Endothelial cell of umbilical vein (primary cell): ENCODE results near the gene TRAPPC3L. TPM values are rescaled to one million over a fixed set of nuclear protein-coding genes. Genes with fewer than 3 reads are reported as not detected.

ENCODE experiments used
- BruUV-seq: library from RNA; stranded (reverse); fragments of 400-500 nt; replicated peaks from 2 replicates; lab custom pipeline; 2021; lab: Mats Ljungman, UMichigan
- CTCF ChIA-PET: fragments of 300-600, 350-600 bp; sonication (Branson Sonifier 250); formaldehyde crosslinking; loops from one replicate; lab custom pipeline; 2021; ENCODE audit warnings: antibody characterized with exemption, inconsistent platforms; lab: Charles Lee
- POLR2A ChIA-PET: fragments of 300-600, 350-600 bp; sonication (Branson Sonifier 250); formaldehyde crosslinking; loops from one replicate; lab custom pipeline; 2021; ENCODE audit warnings: antibody characterized with exemption, inconsistent platforms; lab: Charles Lee
- DNase-seq: peaks from one replicate; pipeline ENCODE4 v3.0.0-alpha.2; 2011; ENCODE audit warnings: low read depth, low spot score
- FAIRE-seq: peaks from 2 replicates; lab custom pipeline; 2011; peaks lifted over from hg19 to GRCh38; lab: Jason Lieb, UNC
- H2AFZ ChIP-seq: 2 replicates; pipeline ENCODE4 v1.6.0; 2012; ENCODE audit warnings: low read depth, low read length, control low read depth, inconsistent platforms
- H3K27ac ChIP-seq: 2 replicates; pipeline ENCODE4 v1.5.1; 2011; ENCODE audit warnings: low read depth, mild to moderate bottlenecking, control low read depth, low read length, moderate library complexity; ENCODE audit not compliant: insufficient read depth
- H3K27me3 ChIP-seq, 2 experiments: 2 replicates each; pipeline versions ENCODE4 v1.6.0 to v1.6.1; 2011; ENCODE audit warnings: low read length in 2 of 2, mixed read lengths in 1 of 2; ENCODE audit not compliant: control insufficient read depth in 2 of 2, insufficient read depth in 2 of 2
- H3K36me3 ChIP-seq, 2 experiments: 2 replicates in 1 of 2; 3 replicates in 1 of 2; pipeline ENCODE4 v1.5.1; 2011; ENCODE audit warnings: low read length in 2 of 2, mild to moderate bottlenecking in 1 of 2, moderate library complexity in 1 of 2; ENCODE audit not compliant: control insufficient read depth in 2 of 2, insufficient read depth in 2 of 2; ENCODE audit errors: extremely low read depth in 1 of 2
- H3K4me1 ChIP-seq: 3 replicates; pipeline ENCODE4 v1.5.1; 2011; ENCODE audit warnings: mild to moderate bottlenecking, low read length; ENCODE audit not compliant: control insufficient read depth, insufficient read depth; ENCODE audit errors: extremely low read depth
- H3K4me2 ChIP-seq: 2 replicates; pipeline ENCODE4 v1.6.1; 2011; ENCODE audit warnings: low read length, control low read depth, mixed read lengths; ENCODE audit not compliant: insufficient read depth
- H3K4me3 ChIP-seq, 3 experiments: fragments of 200-600 bp in 1 of 3; sonication (generic), shearing (Covaris generic) in 1 of 3; replicated peaks in 1 of 3; 2 replicates each; pipeline ENCODE4 v1.5.1; 2011 to 2016; ENCODE audit warnings: control low read depth in 3 of 3, low read length in 3 of 3, mild to moderate bottlenecking in 2 of 3, inconsistent platforms in 1 of 3, low read depth in 1 of 3, moderate library complexity in 1 of 3; ENCODE audit not compliant: insufficient read depth in 1 of 3
- H3K79me2 ChIP-seq: 2 replicates; pipeline ENCODE4 v1.6.0; 2012; ENCODE audit warnings: low read length, inconsistent platforms; ENCODE audit not compliant: control insufficient read depth, insufficient read depth
- H3K9ac ChIP-seq: replicated peaks from 2 replicates; pipeline ENCODE3; 2011; ENCODE audit warnings: low read length, control low read depth; ENCODE audit not compliant: insufficient read depth; ENCODE audit errors: extremely low read depth
- H3K9me1 ChIP-seq: replicated peaks from 3 replicates; pipeline ENCODE4 v1.6.0; 2011; ENCODE audit warnings: mild to moderate bottlenecking, low read length; ENCODE audit not compliant: control insufficient read depth, insufficient read depth; ENCODE audit errors: extremely low read depth
- H3K9me3 ChIP-seq: replicated peaks from 2 replicates; pipeline ENCODE4 v1.5.1; 2012; ENCODE audit warnings: low read length, inconsistent platforms; ENCODE audit not compliant: control insufficient read depth, insufficient read depth
- H4K20me1 ChIP-seq: replicated peaks from 2 replicates; pipeline ENCODE3; 2011; ENCODE audit warnings: mild to moderate bottlenecking, low read length; ENCODE audit not compliant: control insufficient read depth, insufficient read depth; ENCODE audit errors: extremely low read depth
- CTCF ChIP-seq, 2 donors: IDR thresholded peaks; 1 replicate in 1 of 2; 2 replicates in 1 of 2; pipeline ENCODE4 v1.5.1; 2011; ENCODE audit warnings: low read length in 2 of 2, mild to moderate bottlenecking in 2 of 2, moderate library complexity in 2 of 2, control low read depth in 1 of 2, inconsistent platforms in 1 of 2, low read depth in 1 of 2; ENCODE audit not compliant: insufficient read depth in 1 of 2; ENCODE audit errors: extremely low read depth in 1 of 2
- EZH2 ChIP-seq: IDR thresholded peaks from 2 replicates; pipeline ENCODE4 v1.6.1; 2012; ENCODE audit warnings: borderline replicate concordance, low read depth, mild to moderate bottlenecking, moderate library complexity, low read length, inconsistent platforms; ENCODE audit not compliant: severe bottlenecking
- FOS ChIP-seq: IDR thresholded peaks from 2 replicates; pipeline ENCODE4 v1.6.1; 2011; ENCODE audit warnings: mild to moderate bottlenecking, low read length, moderate library complexity, borderline replicate concordance; ENCODE audit not compliant: insufficient read depth
- GATA2 ChIP-seq: IDR thresholded peaks from 2 replicates; pipeline ENCODE4 v1.7.0; 2011; ENCODE audit warnings: low read depth, mild to moderate bottlenecking, moderate library complexity, mixed read lengths, low read length; ENCODE audit not compliant: insufficient read length, insufficient read depth
- JUN ChIP-seq: IDR thresholded peaks from 2 replicates; pipeline ENCODE4 v1.6.1; 2011; ENCODE audit warnings: borderline replicate concordance, low read depth; ENCODE audit not compliant: insufficient read length, insufficient read depth
- MAX ChIP-seq: IDR thresholded peaks from 2 replicates; pipeline ENCODE4 v1.6.1; 2011; ENCODE audit not compliant: insufficient read depth, insufficient read length
- MYC ChIP-seq: IDR thresholded peaks from one replicate; pipeline ENCODE4 v1.6.1; 2011; ENCODE audit warnings: mild to moderate bottlenecking, low read depth, low read length
- POLR2A ChIP-seq: IDR thresholded peaks from 2 replicates; pipeline ENCODE4 v1.6.1; 2012; ENCODE audit warnings: low read depth, mild to moderate bottlenecking, control low read depth, low read length
- POLR2AphosphoS5 ChIP-seq: IDR thresholded peaks from 2 replicates; pipeline ENCODE4 v1.6.1; 2012; ENCODE audit warnings: low read depth, mild to moderate bottlenecking, control low read depth, low read length, moderate library complexity; ENCODE audit not compliant: insufficient read depth
- dilution Hi-C: fragments of 300-500 bp; cut with MboI; formaldehyde crosslinking; loops from one replicate; pipeline ENCODE4 v1.15.0; 2019; ENCODE audit warnings: low sequenced_read_pairs; ENCODE audit not compliant: extremely low pct_ligation_motif_present
- intact Hi-C: fragments of 100-400 bp; cut with micrococcal nuclease; formaldehyde crosslinking; loops from one replicate; pipeline ENCODE4 v1.10.0; 2022
- polyA plus RNA-seq, 4 experiments: library from polyadenylated mRNA; depleted of rRNA in 3 of 4; stranded (reverse) in 3 of 4; unstranded in 1 of 4; fragments of >200 nt; gene quantifications; 2 replicates each; pipeline versions ENCODE4 v1.2.1 to v1.2.3, GENCODE V29; 2011 to 2012; ENCODE audit warnings: missing spikeins in 1 of 4
- total RNA-seq: library from RNA; stranded (reverse); gene quantifications from 2 replicates; pipeline ENCODE4 v1.2.3, GENCODE V29; 2021

Gene TRAPPC3L
- total and polyA plus RNA-seq, 2 donors (not counting 3 experiments of a cell fraction or from before 2014, with no cell fraction given): 0.38 TPM; not detected in 1

- peak; percentile 93 for FAIRE-seq
- peak within 1 kb of the TSS; percentile 92 for H2AFZ ChIP-seq
Observed at GRCh38 chr6:116570856-116571682, 25.6 kb upstream of the TRAPPC3L start, which contains the start of gene RWDD1. TSS of gene RWDD1 (plus strand) at chr6:116571504. CDS start at chr6:116571583, 79 bp downstream.

More at GRCh38 chr6:116570856-116571682, 25.6 kb upstream of the TRAPPC3L start, which contains the start of gene RWDD1:
- Histone ChIP-seq H3K4me1 (peaks cover 33% of the 10 kb centered on the region), H3K27ac (peak within 1 kb of the TSS; percentile 84), H3K79me2 (peaks cover 56% of the 10 kb centered on the region), H3K9ac (peak within 1 kb of the TSS; percentile 98), H3K9me1 (no peaks in the 10 kb centered on the region), H4K20me1 (no peaks in the 10 kb centered on the region), H3K4me2 (peak within 1 kb of the TSS; percentile 99), H3K36me3 (no peaks in the 10 kb centered on the region), H3K4me3 (peak within 1 kb of the TSS; percentile 87 to 98 (median 98)), H3K27me3 (no peaks in the 10 kb centered on the region), H3K9me3 (no peaks in the 10 kb centered on the region)
- intact Hi-C loops (loop anchor here (1.0 to 5.0 kb wide), 6 partner anchors 60 to 292 kb away; partner anchors contain the start of genes CALHM5, DSE, KPNA5 and TSPYL1), dilution Hi-C loops (no loop called here)
- ChIA-PET CTCF (interaction anchor here (0.8 to 5.5 kb wide), 11 partner anchors 8 to 353 kb away, joined by 3 to 36 read pairs (median 6); partner anchors contain the start of genes CALHM5 and RSPH4A), POLR2A (interaction anchor here (0.9 to 1.5 kb wide), 3 partner anchors 8 to 291 kb away, joined by 3 to 4 read pairs (median 3); partner anchors contain the start of genes CALHM5 and TSPYL1)
- DNase-seq: peak; percentile 99
- no TSS peak for BruUV-seq
- TF ChIP-seq GATA2: no peak
- TF ChIP-seq MYC: peak; percentile 94
- peak; percentile 92 for TF ChIP-seq POLR2AphosphoS5
- TF ChIP-seq JUN: no peak
- peak; percentile 89 for TF ChIP-seq POLR2A
- no peak for TF ChIP-seq FOS
- TF ChIP-seq MAX: peak; percentile 93
- TF ChIP-seq EZH2: no peak
- TF ChIP-seq CTCF (IDR thresholded peaks at IDR 0.05; ENCODE audit: extremely low read depth in 1 of 2, insufficient read depth in 1 of 2, low read depth in 1 of 2, low read length in 2 of 2): no peak
